ENCODE measurements around the gene TMEM196. TPM values are rescaled to one million over a fixed set of nuclear protein-coding genes. Genes with fewer than 3 reads are reported as not detected.

TMEM196 gene
- total RNA-seq (ENCODE audit: low replicate concordance) = not detected in 2 replicates

DNA sequence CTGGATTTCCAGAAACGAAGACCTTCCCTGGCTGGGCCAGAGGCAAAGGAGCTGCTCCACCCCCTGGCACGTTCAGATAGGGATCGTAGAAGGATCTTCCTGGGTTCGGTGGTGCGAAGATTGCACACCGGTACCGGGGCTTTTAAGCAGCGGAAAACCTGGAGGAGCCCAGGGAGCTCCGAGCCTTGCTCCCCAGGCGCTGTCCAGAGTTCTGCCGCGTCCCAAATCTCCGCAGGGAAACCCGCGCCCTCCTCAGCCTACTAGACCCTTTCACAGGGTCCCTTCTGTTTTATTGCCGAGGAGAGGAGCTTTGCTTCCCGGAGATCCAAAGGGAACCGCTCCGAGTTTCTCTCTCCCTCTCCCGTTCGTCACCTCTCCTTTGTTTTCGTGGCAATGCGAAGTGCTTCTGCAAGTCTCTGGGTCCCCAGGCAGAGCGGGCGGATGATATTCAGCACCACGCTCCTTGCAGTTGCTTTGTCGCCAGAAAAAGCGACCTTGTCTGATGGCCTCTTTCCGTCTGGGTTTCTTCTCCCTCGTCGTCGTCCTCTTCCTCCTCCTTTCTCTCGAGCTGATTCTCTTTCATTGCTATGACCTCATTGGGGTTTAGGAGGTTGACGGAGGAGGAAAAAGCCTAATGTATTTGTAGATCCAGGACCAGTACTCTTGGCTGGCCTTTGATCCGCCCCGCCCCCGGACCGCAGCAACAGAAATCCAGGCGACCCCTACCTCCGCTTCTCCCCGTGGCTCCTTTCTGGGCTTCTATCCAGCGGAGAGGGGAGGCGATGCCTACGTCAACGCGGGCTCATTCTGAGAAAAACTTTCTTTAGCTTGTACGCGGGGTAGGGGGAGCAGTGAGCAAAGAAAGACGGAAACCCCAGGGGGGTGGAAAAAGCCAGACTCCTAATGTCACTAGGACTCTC is at the start of gene TMEM196:
Gene TMEM196, minus strand, starts transcription at position 777 of the 920 bp plus-strand sequence. CDS start 921 bp downstream, outside the sequence.

DNA sequence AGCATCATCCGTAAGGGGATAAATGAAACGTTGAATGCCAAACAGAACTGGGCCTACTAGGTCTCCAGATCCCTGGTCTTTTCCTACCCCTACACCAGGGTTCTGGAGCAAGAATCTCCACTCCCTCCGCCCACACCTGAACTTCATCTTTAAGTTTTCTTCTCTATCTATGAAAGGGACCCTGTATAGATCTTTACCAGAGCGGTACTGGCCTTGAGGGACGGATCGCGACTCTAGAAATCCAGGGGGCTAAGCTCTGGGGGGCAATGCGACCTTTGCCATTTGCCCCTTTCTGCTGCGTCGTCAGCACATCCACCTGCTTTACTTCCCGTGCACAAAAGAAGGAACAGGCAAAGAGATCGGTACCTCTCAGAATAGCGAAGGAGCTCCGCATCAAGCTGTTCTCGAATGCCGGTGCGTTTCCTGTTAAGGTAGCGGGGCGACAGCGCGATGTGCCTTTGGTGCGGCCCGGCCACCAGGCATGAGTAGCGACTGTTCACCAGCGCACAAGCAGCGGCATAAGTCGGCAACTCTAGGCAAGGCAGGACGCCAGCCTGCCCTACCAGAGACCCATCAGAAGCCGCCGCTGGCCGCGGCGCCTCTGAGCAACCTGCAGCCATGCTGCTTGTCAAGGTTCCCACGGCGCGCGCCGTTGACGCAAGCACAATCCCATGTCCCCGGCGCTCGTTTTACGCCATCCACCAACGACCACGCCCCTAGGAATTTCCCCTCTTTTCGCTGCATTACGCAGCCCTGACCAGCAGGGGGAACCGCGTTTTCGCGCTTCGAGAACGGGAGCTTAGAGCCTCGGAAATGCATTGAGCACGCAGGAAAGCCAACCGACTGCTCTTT is 64.8 kb downstream of the TMEM196 start, which contains the start of gene POLR1F:
Gene POLR1F, minus strand, starts transcription at position 641 of the 852 bp plus-strand sequence. Its CDS starts 21 bp downstream, at position 620.

Other genes starting within 250 kb of the TMEM196 start
- gene POLR1F, start 64.6 kb downstream of the TMEM196 start, total RNA-seq (ENCODE audit: low replicate concordance) = 8.2 and 14.3 TPM in 2 replicates